Omental fat pad (tissue), 4 donors: Measurements from ENCODE around the gene RNF182. TPM values are rescaled to one million over a fixed set of nuclear protein-coding genes. Genes with fewer than 3 reads are reported as not detected.
A peak's percentile ranks its signal among the peaks of the same experiment; 100 is the strongest.

Source experiments
- ATAC-seq: fragments of 150-250 bp; one replicate; pipeline ENCODE4 v1.9.1; 2016; ENCODE audit warnings: mild to moderate bottlenecking, moderate library complexity; ENCODE audit not compliant: low FRiP score
- DNase-seq: peaks from one replicate; pipeline ENCODE4 v3.0.0-alpha.2; 2019; ENCODE audit warnings: low spot score
- CTCF ChIP-seq, 3 donors: fragments of 450-650 bp; IDR thresholded peaks; one replicate each; pipeline ENCODE4 v1.5.1; 2016 to 2017; ENCODE audit warnings: antibody characterized with exemption in 3 of 3, mild to moderate bottlenecking in 3 of 3, moderate library complexity in 2 of 3
- total RNA-seq, 4 donors: library from RNA; depleted of rRNA; stranded (reverse); fragments of >200 nt; gene quantifications; one replicate each; pipeline ENCODE4 v1.1.0, GENCODE V29; 2016

RNF182 gene
- total RNA-seq, 4 donors from 2014 or later: 0.96 to 2.1 (median 1.9) TPM; not detected in 1

GRCh38 chr6:13924146-13924948, 405 bp upstream of the RNF182 start:
- DNase-seq: no peak
- TF ChIP-seq CTCF (IDR thresholded peaks at IDR 0.05): no peak
- ATAC-seq: peak; percentile 79

GRCh38 chr6:13926378-13926777, 1.6 kb downstream of the RNF182 start:
- DNase-seq: no peak
- ATAC-seq: no peak
- no peak for TF ChIP-seq CTCF (IDR thresholded peaks at IDR 0.05)

GRCh38 chr6:13927203-13927602, 2.5 kb downstream of the RNF182 start:
- DNase-seq (no peak), ATAC-seq (no peak)
- no peak for TF ChIP-seq CTCF (IDR thresholded peaks at IDR 0.05)

GRCh38 chr6:13929196-13929595, 4.4 kb downstream of the RNF182 start:
- no peak for TF ChIP-seq CTCF (IDR thresholded peaks at IDR 0.05)
- DNase-seq: no peak
- no peak for ATAC-seq

- ATAC-seq (no peak), DNase-seq (no peak)
- no peak for TF ChIP-seq CTCF (IDR thresholded peaks at IDR 0.05)
Measured at GRCh38 chr6:13931797-13932402, 7.1 kb downstream of the RNF182 start.

- TF ChIP-seq CTCF (IDR thresholded peaks at IDR 0.05): no peak
- no peak for ATAC-seq
- DNase-seq: no peak
Measured at GRCh38 chr6:13932785-13933184, 8.0 kb downstream of the RNF182 start.

GRCh38 chr6:13934721-13935120, 10.0 kb downstream of the RNF182 start:
- ATAC-seq (no peak), DNase-seq (no peak)
- TF ChIP-seq CTCF (IDR thresholded peaks at IDR 0.05): no peak
